ENCODE measurements around the gene BEAN1. TPM values are rescaled to one million over a fixed set of nuclear protein-coding genes. Genes with fewer than 3 reads are reported as not detected.

BEAN1 gene
- total RNA-seq, 1 experiment from 2014 or later: 0.24 TPM

GRCh38 chr16:66478733-66479511 lies 51.8 kb downstream of the BEAN1 start:
- H4K5ac ChIP-seq (ENCODE audit: insufficient read length, low read depth, low read length): no peak overlapping the region
- no peaks in the 10 kb centered on the region for H3K9me3 ChIP-seq (ENCODE audit: control insufficient read depth, low read depth, low read length)
- H3K4me1 ChIP-seq (ENCODE audit: insufficient read depth, low read length): no peaks in the 10 kb centered on the region
- H3K4ac ChIP-seq (ENCODE audit: low read depth, low read length): no peak overlapping the region
- peak overlapping the region in 1 of 3 experiments; percentile 16; a peak in 1 of 7 replicates for H3K27ac Mint-ChIP-seq
- no peaks in the 10 kb centered on the region for H3K9me3 Mint-ChIP-seq
- no peak overlapping the region for H2AFZ ChIP-seq (ENCODE audit: low read length)
- H3K23ac ChIP-seq (ENCODE audit: insufficient read length, low read depth, low read length): no peak overlapping the region
- no peak overlapping the region for H2AK5ac ChIP-seq (ENCODE audit: insufficient read length, low read length)
- no peaks in the 10 kb centered on the region for H3K79me2 ChIP-seq (ENCODE audit: insufficient read depth, low read length)
- H3K27ac ChIP-seq (ENCODE audit: insufficient read length, low read depth, low read length): no peak overlapping the region
- no CpG with 5 or more reads among the region's 10 CpGs for WGBS (ENCODE audit: extremely low coverage, insufficient read length, low lambda C conversion rate)
- no peak overlapping the region for H3K18ac ChIP-seq (ENCODE audit: insufficient read length, low read depth, low read length)
- no peak overlapping the region for H2BK15ac ChIP-seq (ENCODE audit: low read depth, low read length)
- no peaks in the 10 kb centered on the region for H3K36me3 Mint-ChIP-seq (ENCODE audit: insufficient read depth in 1 of 3, low read depth in 3 of 3)
- H4K91ac ChIP-seq (ENCODE audit: insufficient read length, low read depth, low read length): no peak overlapping the region
- DNase-seq: peak; percentile 87
- TF ChIP-seq, protein P1, sequence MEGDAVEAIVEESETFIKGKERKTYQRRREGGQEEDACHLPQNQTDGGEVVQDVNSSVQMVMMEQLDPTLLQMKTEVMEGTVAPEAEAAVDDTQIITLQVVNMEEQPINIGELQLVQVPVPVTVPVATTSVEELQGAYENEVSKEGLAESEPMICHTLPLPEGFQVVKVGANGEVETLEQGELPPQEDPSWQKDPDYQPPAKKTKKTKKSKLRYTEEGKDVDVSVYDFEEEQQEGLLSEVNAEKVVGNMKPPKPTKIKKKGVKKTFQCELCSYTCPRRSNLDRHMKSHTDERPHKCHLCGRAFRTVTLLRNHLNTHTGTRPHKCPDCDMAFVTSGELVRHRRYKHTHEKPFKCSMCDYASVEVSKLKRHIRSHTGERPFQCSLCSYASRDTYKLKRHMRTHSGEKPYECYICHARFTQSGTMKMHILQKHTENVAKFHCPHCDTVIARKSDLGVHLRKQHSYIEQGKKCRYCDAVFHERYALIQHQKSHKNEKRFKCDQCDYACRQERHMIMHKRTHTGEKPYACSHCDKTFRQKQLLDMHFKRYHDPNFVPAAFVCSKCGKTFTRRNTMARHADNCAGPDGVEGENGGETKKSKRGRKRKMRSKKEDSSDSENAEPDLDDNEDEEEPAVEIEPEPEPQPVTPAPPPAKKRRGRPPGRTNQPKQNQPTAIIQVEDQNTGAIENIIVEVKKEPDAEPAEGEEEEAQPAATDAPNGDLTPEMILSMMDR (conservative IDR thresholded peaks at IDR 0.05): peak; percentile 84
- no peak overlapping the region for H3K4me3 Mint-ChIP-seq
- no peak overlapping the region for H3K56ac ChIP-seq (ENCODE audit: insufficient read length, low read depth, low read length)
- H3K79me1 ChIP-seq (ENCODE audit: insufficient read depth, low read depth, low read length, poor library complexity, severe bottlenecking): no peaks in the 10 kb centered on the region
- H3K27me3 ChIP-seq (ENCODE audit: insufficient read depth, low read length): no peaks in the 10 kb centered on the region
- no peak overlapping the region for H2BK120ac ChIP-seq (ENCODE audit: low read depth, low read length, poor library complexity, severe bottlenecking)
- H3K27me3 Mint-ChIP-seq (ENCODE audit: low read depth): peaks cover 7% of the 10 kb centered on the region
- no peak overlapping the region for H3K14ac ChIP-seq (ENCODE audit: insufficient read depth, low read length)
- H3T11ph ChIP-seq (ENCODE audit: low read length): no peak overlapping the region
- no peak overlapping the region for H2BK20ac ChIP-seq (ENCODE audit: low read depth, low read length, poor library complexity, severe bottlenecking)
- no peaks in the 10 kb centered on the region for H3K23me2 ChIP-seq (ENCODE audit: insufficient read length, low read depth, low read length, poor library complexity, severe bottlenecking)
- no peak overlapping the region for H4K8ac ChIP-seq (replicated peaks; ENCODE audit: insufficient read length, low read depth, low read length)
- H3K4me1 Mint-ChIP-seq: peaks cover 14 to 30% of the 10 kb centered on the region in 2 experiments
- no peaks in the 10 kb centered on the region for H4K20me1 ChIP-seq (ENCODE audit: control insufficient read depth, insufficient read depth, insufficient read length)
- no peak overlapping the region for H2BK12ac ChIP-seq (ENCODE audit: insufficient read length, low read depth, low read length)
- H3K9ac ChIP-seq (ENCODE audit: extremely low read depth, insufficient read length, low read length): no peak overlapping the region
- no peak overlapping the region for H2BK5ac ChIP-seq (ENCODE audit: insufficient read length, low read length)
- H3K4me2 ChIP-seq (ENCODE audit: insufficient read depth, insufficient read length, low read length): no peak overlapping the region
